OCI-LY1 (cell line): ENCODE measurements around the gene PFN2.
"Not testable (repeated sequence)": the region's sequence is repeated elsewhere in the genome, so short reads cannot be mapped to it uniquely, and the experiment has no call there.

Experiments used
- H2AFZ ChIP-seq: fragments of 200-600 bp; sonication (generic), shearing (Covaris generic); 2 replicates; pipeline ENCODE4 v1.6.0; 2014; ENCODE audit warnings: antibody characterized with exemption, mild to moderate bottlenecking, low read length
- H3F3A ChIP-seq: fragments of 200-600 bp; sonication (generic), shearing (Covaris generic); 2 replicates; pipeline ENCODE4 v1.6.0; 2014; ENCODE audit warnings: mild to moderate bottlenecking, antibody characterized with exemption, low read length, moderate library complexity; ENCODE audit not compliant: insufficient read depth
- H3K27ac ChIP-seq: fragments of 200-600 bp; sonication (generic); 2 replicates; pipeline ENCODE4 v1.5.1; 2014; ENCODE audit warnings: low read length, mixed run types, mild to moderate bottlenecking, low read depth; ENCODE audit not compliant: poor library complexity, severe bottlenecking
- H3K27me3 ChIP-seq: fragments of 200-600 bp; sonication (generic); 2 replicates; pipeline ENCODE4 v1.6.0; 2014; ENCODE audit warnings: antibody characterized with exemption, mild to moderate bottlenecking, low read length, moderate library complexity; ENCODE audit not compliant: insufficient read depth
- H3K36me3 ChIP-seq: fragments of 200-600 bp; sonication (generic); 2 replicates; pipeline ENCODE4 v1.6.1; 2014; ENCODE audit warnings: mild to moderate bottlenecking, antibody characterized with exemption, low read length, moderate library complexity, mixed read lengths; ENCODE audit not compliant: insufficient read depth
- H3K4me1 ChIP-seq: fragments of 200-600 bp; sonication (generic); 2 replicates; pipeline ENCODE4 v1.5.1; 2014; ENCODE audit warnings: mild to moderate bottlenecking, low read length, moderate library complexity; ENCODE audit not compliant: insufficient read depth, severe bottlenecking
- H3K4me2 ChIP-seq: fragments of 200-600 bp; sonication (generic), shearing (Covaris generic); 2 replicates; pipeline ENCODE4 v1.6.1; 2014; ENCODE audit warnings: low read length
- H3K4me3 ChIP-seq: fragments of 200-600 bp; sonication (generic); 2 replicates; pipeline ENCODE4 v1.5.1; 2014; ENCODE audit warnings: low read length, low read depth, mild to moderate bottlenecking, mixed read lengths; ENCODE audit not compliant: poor library complexity, severe bottlenecking
- H3K79me2 ChIP-seq: fragments of 200-600 bp; shearing (Covaris generic); 2 replicates; pipeline ENCODE4 v1.6.1; 2016; ENCODE audit warnings: mixed run types, low read length, mixed read lengths; ENCODE audit not compliant: insufficient read depth
- H3K9ac ChIP-seq: fragments of 200-600 bp; sonication (generic), shearing (Covaris generic); 2 replicates; pipeline ENCODE4 v1.6.1; 2014; ENCODE audit warnings: mild to moderate bottlenecking, low read length, mixed read lengths
- H3K9me2 ChIP-seq: fragments of 200-600 bp; sonication (generic), shearing (Covaris generic); 2 replicates; pipeline ENCODE4 v1.6.1; 2014; ENCODE audit warnings: low read depth, mild to moderate bottlenecking, low read length, mixed read lengths
- H3K9me3 ChIP-seq: fragments of 200-600 bp; shearing (Covaris generic); 2 replicates; pipeline ENCODE4 v1.6.1; 2014; ENCODE audit warnings: low read length, mixed read lengths
- H4K20me1 ChIP-seq: fragments of 200-600 bp; sonication (generic), shearing (Covaris generic); 2 replicates; pipeline ENCODE4 v1.6.0; 2016; ENCODE audit warnings: mild to moderate bottlenecking, low read length; ENCODE audit not compliant: insufficient read depth
- EZH2 ChIP-seq: fragments of 200-600 bp; sonication (generic), shearing (Covaris generic); IDR thresholded peaks from 2 replicates; pipeline ENCODE4 v1.8.0; 2017; ENCODE audit warnings: borderline replicate concordance, mixed run types, mild to moderate bottlenecking, antibody characterized with exemption, low read length, moderate library complexity, mixed read lengths
- TF ChIP-seq, protein P1 (sequence below): fragments of 200-600 bp; sonication (generic), shearing (Covaris generic); IDR thresholded peaks from 2 replicates; pipeline ENCODE4 v1.5.1; 2017; ENCODE audit warnings: mild to moderate bottlenecking, antibody characterized with exemption, low read length, moderate library complexity, mixed read lengths

The PFN2 gene

DNA sequence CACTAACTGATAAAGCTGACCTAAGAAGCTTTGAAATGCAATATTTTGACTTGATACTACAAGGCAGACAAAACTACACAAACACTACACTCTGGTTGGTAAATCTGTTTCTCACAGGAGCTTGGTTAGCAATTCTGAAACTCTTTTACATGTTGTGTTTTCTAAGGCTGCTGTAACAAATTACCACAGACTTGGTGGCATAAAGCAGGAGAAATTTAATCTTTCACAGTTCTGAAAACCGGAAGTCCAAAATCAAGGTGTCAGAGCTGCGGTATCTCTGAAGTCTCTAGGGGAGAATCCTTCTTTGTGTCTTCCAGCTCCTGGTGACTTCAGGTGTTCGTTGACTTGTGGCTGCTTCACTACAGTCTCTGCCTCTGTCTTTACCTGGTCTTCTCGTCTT lies 12.9 kb upstream of the PFN2 start:
- Histone ChIP-seq H3K4me2 (no peak overlapping the region), H3K9ac (no peak overlapping the region), H3K4me3 (no peak overlapping the region), H3K79me2 (no peaks in the 10 kb centered on the region), H3K36me3 (no peaks in the 10 kb centered on the region), H3K4me1 (no peaks in the 10 kb centered on the region), H3K27me3 (no peaks in the 10 kb centered on the region), H2AFZ (no peak overlapping the region), H3K9me2 (no peaks in the 10 kb centered on the region), H3F3A (no peaks in the 10 kb centered on the region), H3K27ac (no peak overlapping the region), H4K20me1 (no peaks in the 10 kb centered on the region), H3K9me3 (no peaks in the 10 kb centered on the region)
- TF ChIP-seq, protein P1, sequence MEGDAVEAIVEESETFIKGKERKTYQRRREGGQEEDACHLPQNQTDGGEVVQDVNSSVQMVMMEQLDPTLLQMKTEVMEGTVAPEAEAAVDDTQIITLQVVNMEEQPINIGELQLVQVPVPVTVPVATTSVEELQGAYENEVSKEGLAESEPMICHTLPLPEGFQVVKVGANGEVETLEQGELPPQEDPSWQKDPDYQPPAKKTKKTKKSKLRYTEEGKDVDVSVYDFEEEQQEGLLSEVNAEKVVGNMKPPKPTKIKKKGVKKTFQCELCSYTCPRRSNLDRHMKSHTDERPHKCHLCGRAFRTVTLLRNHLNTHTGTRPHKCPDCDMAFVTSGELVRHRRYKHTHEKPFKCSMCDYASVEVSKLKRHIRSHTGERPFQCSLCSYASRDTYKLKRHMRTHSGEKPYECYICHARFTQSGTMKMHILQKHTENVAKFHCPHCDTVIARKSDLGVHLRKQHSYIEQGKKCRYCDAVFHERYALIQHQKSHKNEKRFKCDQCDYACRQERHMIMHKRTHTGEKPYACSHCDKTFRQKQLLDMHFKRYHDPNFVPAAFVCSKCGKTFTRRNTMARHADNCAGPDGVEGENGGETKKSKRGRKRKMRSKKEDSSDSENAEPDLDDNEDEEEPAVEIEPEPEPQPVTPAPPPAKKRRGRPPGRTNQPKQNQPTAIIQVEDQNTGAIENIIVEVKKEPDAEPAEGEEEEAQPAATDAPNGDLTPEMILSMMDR: no peak
- no peak for TF ChIP-seq EZH2

DNA sequence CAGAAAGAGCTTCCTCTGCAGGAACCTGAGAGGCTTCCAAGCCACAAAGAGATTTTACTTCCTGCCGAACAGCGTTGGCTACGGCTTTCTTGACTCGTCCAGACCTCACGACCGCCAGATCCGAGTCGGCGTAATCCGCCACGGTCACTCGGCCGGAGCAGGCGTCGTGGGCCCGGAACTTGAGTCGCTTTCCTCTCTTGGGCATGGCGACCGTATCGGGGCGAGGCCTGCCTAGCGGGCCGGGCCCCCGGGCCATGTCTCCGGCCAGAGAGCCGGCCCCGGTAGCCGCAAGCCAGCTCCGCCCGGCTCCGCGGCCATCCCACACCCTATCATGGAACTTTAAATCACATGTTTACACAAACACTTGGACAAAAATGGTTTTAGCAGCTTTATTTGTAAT lies 12.4 kb upstream of the PFN2 start:
- H3K9me2 ChIP-seq, H3K27ac ChIP-seq, H3K36me3 ChIP-seq, H3K4me3 ChIP-seq, H3K27me3 ChIP-seq, H3F3A ChIP-seq, H3K4me2 ChIP-seq, H3K9ac ChIP-seq, H3K9me3 ChIP-seq, H3K4me1 ChIP-seq, H2AFZ ChIP-seq, H4K20me1 ChIP-seq, H3K79me2 ChIP-seq: not testable (repeated sequence)

DNA sequence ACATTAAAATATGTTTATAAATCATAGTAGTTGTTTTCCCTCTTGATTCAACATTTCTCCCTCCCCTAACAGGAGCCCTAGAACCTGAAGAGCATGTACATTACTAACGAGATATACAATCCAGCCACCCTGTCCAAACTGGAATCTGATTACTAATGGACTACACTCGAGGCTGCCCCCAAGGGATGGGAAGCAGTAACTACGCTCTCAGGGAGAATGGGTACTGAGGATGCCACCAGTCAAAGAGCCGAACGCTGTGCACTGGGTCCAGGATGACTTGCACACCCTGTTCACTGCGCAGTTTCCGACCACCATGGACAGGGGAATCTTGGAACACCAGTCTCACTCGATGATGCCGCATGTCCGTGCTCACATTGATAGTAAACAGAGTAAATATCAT lies 11.3 kb upstream of the PFN2 start:
- H3K9ac ChIP-seq, H3K4me3 ChIP-seq, H3K27ac ChIP-seq, H4K20me1 ChIP-seq, H3K4me1 ChIP-seq, H3F3A ChIP-seq, H3K4me2 ChIP-seq, H3K27me3 ChIP-seq, H3K79me2 ChIP-seq, H2AFZ ChIP-seq, H3K9me2 ChIP-seq, H3K36me3 ChIP-seq, H3K9me3 ChIP-seq: not testable (repeated sequence)

DNA sequence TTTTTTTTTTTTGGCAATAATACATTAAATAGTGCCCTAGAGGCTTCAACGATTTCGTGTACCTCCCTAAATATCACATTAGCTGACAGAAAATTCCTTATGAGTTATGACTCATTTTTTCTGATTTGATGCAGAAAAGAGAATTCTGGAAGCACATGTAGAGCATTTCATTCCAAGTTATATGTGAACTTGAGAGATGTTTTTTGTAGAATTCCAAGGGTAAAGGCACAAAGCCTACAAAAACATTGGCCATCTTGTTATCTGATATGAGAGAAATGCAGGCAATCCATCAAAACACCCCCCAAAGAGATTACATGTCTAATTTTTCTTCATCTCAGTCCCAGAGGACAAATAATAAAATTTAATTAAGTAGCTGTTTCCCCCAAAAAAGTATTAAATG lies 6.7 kb upstream of the PFN2 start:
- Histone ChIP-seq H3F3A (no peaks in the 10 kb centered on the region), H4K20me1 (no peaks in the 10 kb centered on the region), H3K9me2 (no peaks in the 10 kb centered on the region), H3K9ac (no peak overlapping the region), H3K4me1 (no peaks in the 10 kb centered on the region), H3K4me3 (no peak overlapping the region), H3K27ac (no peak overlapping the region), H3K27me3 (no peaks in the 10 kb centered on the region), H3K36me3 (no peaks in the 10 kb centered on the region), H3K4me2 (no peak overlapping the region), H3K79me2 (no peaks in the 10 kb centered on the region), H2AFZ (no peak overlapping the region), H3K9me3 (no peaks in the 10 kb centered on the region)
- TF ChIP-seq EZH2: no peak
- TF ChIP-seq, protein P1: no peak
